RWPE2 (cell line): ENCODE results near the gene ATP8B3.
A peak's percentile ranks its signal among the peaks of the same experiment; 100 is the strongest.

ENCODE experiments used
- ATAC-seq: fragments of 200-7000 bp; cut with Tn5 transposase; 3 replicates; pipeline ENCODE4 v1.9.1; 2021; ENCODE audit warnings: low read depth
- DNase-seq: peaks from one replicate; pipeline ENCODE4 v3.0.0-alpha.2; 2020; ENCODE audit warnings: low spot score
- H3K27ac ChIP-seq: fragments of 450-650 bp; 2 replicates; pipeline ENCODE4 v1.5.1; 2017; ENCODE audit warnings: mild to moderate bottlenecking; ENCODE audit not compliant: poor library complexity, severe bottlenecking
- H3K27me3 ChIP-seq: fragments of 250-450 bp; sonication (Bioruptor Pico); 2 replicates; pipeline ENCODE4 v1.5.1; 2021; ENCODE audit warnings: mild to moderate bottlenecking, moderate library complexity; ENCODE audit not compliant: insufficient read depth, poor library complexity, severe bottlenecking
- H3K36me3 ChIP-seq: fragments of 250-450 bp; sonication (Bioruptor Pico); 2 replicates; pipeline ENCODE4 v1.5.1; 2020; ENCODE audit warnings: low read depth, mild to moderate bottlenecking, moderate library complexity
- H3K4me1 ChIP-seq: fragments of 250-450 bp; sonication (Bioruptor Pico); 2 replicates; pipeline ENCODE4 v1.5.1; 2021; ENCODE audit warnings: mild to moderate bottlenecking, moderate library complexity; ENCODE audit not compliant: insufficient read depth, poor library complexity, severe bottlenecking
- H3K4me3 ChIP-seq: fragments of 250-450 bp; sonication (Bioruptor Pico); 2 replicates; pipeline ENCODE4 v1.5.1; 2021; ENCODE audit warnings: mild to moderate bottlenecking, moderate library complexity; ENCODE audit not compliant: severe bottlenecking
- H3K9me3 ChIP-seq: fragments of 250-450 bp; sonication (Bioruptor Pico); 2 replicates; pipeline ENCODE4 v1.5.1; 2021; ENCODE audit warnings: mild to moderate bottlenecking, moderate library complexity; ENCODE audit not compliant: severe bottlenecking
- TF ChIP-seq, protein P1 (sequence below): fragments of 450-650 bp; IDR thresholded peaks from one replicate; pipeline ENCODE4 v1.5.1; 2017; ENCODE audit warnings: mild to moderate bottlenecking, moderate library complexity; ENCODE audit not compliant: poor library complexity, severe bottlenecking

ATP8B3 gene

GRCh38 chr19:1756264-1756663 lies 55.8 kb downstream of the ATP8B3 start:
- Histone ChIP-seq H3K27me3 (peaks cover 86% of the 10 kb centered on the region), H3K36me3 (no peaks in the 10 kb centered on the region), H3K27ac (no peak overlapping the region), H3K4me1 (no peaks in the 10 kb centered on the region), H3K9me3 (no peaks in the 10 kb centered on the region), H3K4me3 (no peak overlapping the region)
- DNase-seq = no peak
- TF ChIP-seq, protein P1, sequence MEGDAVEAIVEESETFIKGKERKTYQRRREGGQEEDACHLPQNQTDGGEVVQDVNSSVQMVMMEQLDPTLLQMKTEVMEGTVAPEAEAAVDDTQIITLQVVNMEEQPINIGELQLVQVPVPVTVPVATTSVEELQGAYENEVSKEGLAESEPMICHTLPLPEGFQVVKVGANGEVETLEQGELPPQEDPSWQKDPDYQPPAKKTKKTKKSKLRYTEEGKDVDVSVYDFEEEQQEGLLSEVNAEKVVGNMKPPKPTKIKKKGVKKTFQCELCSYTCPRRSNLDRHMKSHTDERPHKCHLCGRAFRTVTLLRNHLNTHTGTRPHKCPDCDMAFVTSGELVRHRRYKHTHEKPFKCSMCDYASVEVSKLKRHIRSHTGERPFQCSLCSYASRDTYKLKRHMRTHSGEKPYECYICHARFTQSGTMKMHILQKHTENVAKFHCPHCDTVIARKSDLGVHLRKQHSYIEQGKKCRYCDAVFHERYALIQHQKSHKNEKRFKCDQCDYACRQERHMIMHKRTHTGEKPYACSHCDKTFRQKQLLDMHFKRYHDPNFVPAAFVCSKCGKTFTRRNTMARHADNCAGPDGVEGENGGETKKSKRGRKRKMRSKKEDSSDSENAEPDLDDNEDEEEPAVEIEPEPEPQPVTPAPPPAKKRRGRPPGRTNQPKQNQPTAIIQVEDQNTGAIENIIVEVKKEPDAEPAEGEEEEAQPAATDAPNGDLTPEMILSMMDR = no peak
- no peak for ATAC-seq

DNA sequence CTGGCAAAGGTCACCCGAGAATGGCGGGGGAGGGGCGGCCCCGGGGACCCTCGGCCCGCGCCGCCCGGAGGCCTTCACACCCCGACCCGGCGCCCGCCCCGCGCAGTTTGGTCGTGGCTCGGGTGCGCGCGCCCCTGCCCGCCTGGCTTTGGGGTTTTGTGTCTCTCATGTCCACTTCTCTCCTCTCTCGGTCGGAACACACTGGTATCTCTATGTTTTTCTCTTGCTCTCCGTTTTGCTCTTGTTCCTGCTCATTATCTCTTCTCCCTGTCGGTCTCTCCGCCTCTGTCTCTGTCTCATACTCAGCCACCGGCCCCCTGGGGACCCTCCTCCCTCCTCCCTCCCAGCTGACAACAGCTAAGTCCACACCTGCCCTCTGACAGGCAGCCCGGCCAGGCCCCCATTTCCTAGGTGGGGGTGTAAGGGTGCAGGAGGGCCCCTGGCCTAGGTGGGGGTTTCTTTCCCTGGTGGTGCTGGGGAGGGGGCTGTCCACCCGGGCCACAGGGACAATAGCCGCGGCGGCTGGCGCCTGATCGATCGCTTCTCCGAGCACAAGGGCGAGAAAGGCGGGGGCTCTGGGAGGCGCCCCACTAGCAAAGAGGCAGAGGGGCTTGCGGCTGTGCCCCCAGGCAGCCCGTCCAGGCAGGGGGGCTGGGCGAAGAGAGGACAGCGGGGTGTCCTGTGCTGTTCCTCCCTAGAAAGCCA lies 56.5 kb downstream of the ATP8B3 start:
- no peaks in the 10 kb centered on the region for H3K36me3 ChIP-seq
- DNase-seq (no peak), ATAC-seq (no peak)
- TF ChIP-seq, protein P1 = no peak
- H3K4me3 ChIP-seq = no peak overlapping the region
- H3K4me1 ChIP-seq = no peaks in the 10 kb centered on the region
- H3K9me3 ChIP-seq = no peaks in the 10 kb centered on the region
- no peak overlapping the region for H3K27ac ChIP-seq
- peaks cover 86% of the 10 kb centered on the region for H3K27me3 ChIP-seq

DNA sequence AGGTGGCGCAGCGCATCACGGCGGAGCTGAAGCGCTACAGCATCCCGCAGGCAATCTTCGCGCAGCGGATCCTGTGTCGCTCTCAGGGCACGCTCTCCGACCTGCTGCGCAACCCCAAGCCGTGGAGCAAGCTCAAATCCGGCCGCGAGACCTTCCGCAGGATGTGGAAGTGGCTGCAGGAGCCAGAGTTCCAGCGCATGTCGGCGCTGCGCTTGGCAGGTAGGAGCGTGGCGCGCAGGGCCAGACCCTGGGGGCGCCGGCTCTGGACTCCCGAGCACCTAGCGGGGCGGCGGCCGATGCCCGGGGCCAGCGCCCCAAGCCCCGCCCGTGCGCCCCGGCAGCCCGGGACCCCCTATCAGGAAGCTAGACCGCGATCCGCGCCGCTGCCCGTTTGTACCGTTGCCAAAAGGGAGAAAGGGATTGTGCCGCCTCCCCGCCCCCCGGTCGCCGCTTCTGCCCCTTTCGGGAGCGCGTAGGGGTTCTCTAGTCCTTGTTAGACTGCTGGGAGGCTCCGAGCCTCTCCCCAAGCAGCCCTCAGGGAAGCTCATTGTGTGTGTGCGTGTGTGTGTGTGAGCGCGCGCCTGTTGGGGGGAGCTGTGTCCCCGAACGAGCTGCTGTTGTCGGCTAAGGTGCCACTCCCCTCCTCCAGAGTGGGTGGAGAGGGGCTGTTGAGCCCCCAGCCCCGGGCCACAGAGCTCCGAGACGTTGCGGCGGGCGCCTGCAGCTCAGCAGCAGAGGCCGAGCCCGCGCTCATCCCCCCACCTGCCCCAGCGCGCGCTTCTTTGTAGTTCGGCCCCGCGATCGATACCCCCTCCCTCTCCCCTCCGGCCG lies 57.2 kb downstream of the ATP8B3 start:
- TF ChIP-seq, protein P1 = no peak
- peaks cover 86% of the 10 kb centered on the region for H3K27me3 ChIP-seq
- no peaks in the 10 kb centered on the region for H3K9me3 ChIP-seq
- DNase-seq (no peak), ATAC-seq (peak; percentile 17; the same call in 1 of the 3 replicates)
- no peaks in the 10 kb centered on the region for H3K4me1 ChIP-seq
- no peak overlapping the region for H3K4me3 ChIP-seq
- H3K27ac ChIP-seq = no peak overlapping the region
- H3K36me3 ChIP-seq = no peaks in the 10 kb centered on the region

DNA sequence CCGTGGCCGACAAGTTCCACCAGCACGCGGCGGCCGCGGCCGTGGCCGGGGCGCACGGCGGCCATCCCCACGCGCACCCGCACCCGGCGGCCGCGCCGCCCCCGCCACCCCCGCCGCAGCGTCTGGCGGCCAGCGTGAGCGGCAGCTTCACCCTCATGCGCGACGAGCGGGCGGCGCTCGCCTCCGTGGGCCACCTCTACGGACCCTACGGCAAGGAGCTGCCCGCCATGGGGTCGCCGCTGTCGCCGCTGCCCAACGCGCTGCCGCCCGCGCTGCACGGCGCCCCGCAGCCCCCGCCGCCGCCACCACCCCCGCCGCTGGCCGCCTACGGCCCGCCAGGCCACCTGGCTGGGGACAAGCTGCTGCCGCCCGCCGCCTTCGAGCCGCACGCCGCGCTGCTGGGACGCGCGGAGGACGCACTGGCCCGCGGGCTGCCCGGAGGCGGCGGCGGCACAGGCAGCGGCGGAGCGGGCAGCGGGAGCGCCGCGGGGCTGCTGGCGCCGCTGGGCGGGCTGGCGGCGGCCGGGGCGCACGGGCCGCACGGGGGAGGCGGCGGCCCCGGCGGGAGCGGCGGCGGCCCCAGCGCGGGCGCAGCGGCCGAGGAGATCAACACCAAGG lies 57.9 kb downstream of the ATP8B3 start:
- H3K27me3 ChIP-seq = peaks cover 86% of the 10 kb centered on the region
- H3K4me1 ChIP-seq = no peaks in the 10 kb centered on the region
- H3K27ac ChIP-seq = no peak overlapping the region
- H3K36me3 ChIP-seq = no peaks in the 10 kb centered on the region
- H3K9me3 ChIP-seq = no peaks in the 10 kb centered on the region
- TF ChIP-seq, protein P1 = no peak
- ATAC-seq (no peak), DNase-seq (no peak)
- no peak overlapping the region for H3K4me3 ChIP-seq
